ENCODE results near the gene STUM.
A peak's percentile ranks its signal among the peaks of the same experiment; 100 is the strongest.

The STUM gene

DNA sequence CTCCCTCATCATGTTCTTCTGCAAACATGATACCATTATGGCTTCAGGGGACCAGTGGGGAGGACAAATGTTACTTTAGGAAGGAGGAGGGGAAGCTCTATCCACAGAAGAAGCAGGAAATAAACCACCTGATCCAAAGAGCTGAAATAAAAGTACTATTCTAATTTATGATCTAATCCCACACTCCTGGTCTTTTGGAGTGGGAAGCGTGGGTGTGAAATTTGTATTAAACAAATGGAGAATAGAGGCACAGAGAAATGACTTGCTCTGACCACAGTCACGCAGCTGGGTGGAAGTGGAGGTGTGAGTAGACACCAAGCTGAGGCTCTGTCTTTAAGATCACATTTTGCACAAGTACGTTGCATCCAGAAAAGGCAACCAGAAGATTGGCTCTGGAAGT lies 14.5 kb upstream of the STUM start:
- DNase-seq = no peak

GRCh38 chr1:226534645-226535044 lies 13.9 kb upstream of the STUM start:
- no peak for DNase-seq

DNA sequence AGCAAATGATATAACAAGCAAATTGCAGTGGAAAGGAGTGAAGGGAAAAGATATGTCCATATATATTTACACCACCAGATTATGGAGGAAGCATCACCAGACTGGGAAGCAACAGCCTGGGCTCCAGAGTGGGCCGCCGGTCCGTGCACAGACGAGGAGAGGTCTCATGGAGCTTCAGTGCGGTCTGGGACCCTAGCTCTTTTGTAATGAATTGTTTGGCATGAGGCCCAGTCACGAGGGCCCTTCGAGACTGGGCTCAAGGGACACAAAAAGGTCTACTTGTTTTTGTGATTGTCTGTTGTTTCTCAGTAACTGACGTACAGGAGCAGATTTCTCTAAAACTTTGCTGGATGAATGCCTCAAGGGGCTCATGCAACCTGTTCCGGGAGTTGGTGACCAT lies 12.9 kb upstream of the STUM start:
- no peak for DNase-seq

DNA sequence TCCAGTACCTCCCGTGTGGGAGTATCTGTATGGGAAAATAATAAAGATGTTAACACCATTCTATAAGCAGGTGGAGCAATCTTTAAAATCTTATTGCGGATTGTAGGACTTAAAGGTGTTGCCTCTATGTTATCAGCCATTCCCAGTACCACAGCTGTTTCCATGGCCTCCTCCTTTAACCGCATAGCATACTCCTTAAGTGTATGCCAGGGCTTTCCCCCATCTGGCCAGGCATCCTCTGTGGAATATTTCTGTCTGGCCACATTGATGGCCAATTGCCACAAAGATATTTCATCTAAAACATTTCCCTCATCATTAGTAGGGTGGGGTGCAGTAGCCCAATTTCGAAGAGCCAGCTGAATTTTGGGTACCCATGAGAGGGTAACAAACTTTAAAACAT lies 7.3 kb upstream of the STUM start:
- DNase-seq = no peak

GRCh38 chr1:226541631-226542622 lies 6.6 kb upstream of the STUM start:
- DNase-seq = no peak

- no peak for DNase-seq
These were observed 5.9 kb upstream of the STUM start for GRCh38 chr1:226542623-226543103.

- no peak for DNase-seq
These were observed 2.5 kb upstream of the STUM start for GRCh38 chr1:226545836-226546596.

DNA sequence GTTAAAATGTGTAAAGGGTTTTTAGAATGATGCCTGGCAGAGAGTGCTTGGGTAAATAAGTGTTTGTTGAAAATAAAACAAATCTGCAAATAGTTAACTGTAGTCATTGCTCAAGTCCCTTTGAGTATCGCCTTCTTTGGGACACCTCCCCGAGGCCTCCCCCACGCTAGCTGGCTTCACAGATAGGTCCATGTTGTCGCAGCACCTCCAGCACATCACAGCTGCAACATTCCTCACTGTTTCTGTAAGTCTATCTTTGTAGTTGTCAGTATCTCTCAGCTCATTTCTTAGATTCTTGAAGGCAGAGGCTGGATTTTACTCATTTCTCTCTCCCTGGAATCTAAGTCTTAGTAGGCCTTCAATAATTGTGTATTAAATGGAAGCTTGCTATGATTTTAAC lies 1.6 kb upstream of the STUM start:
- DNase-seq = no peak

DNA sequence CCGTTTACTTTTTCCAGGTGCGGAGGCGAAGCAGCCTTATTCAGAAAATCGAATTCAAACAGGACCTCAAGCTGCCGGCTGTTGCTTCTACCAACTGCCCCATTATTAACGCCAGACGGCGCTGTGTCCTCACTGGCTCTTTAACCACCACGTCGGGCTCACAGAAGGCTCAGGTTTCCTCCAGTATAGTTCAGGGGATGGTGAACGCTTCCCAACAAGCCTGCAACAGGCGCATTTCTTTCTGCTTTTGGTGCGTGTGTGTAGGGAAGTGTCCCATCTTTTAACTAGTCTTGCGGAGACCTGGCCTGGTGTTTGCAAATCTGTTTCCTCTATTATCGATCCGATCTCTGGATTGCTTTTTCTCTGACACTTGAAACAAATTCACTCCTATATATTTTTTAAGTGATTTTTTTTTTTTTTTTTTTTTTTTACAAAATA lies 791 bp upstream of the STUM start:
- DNase-seq = peak; percentile 71

DNA sequence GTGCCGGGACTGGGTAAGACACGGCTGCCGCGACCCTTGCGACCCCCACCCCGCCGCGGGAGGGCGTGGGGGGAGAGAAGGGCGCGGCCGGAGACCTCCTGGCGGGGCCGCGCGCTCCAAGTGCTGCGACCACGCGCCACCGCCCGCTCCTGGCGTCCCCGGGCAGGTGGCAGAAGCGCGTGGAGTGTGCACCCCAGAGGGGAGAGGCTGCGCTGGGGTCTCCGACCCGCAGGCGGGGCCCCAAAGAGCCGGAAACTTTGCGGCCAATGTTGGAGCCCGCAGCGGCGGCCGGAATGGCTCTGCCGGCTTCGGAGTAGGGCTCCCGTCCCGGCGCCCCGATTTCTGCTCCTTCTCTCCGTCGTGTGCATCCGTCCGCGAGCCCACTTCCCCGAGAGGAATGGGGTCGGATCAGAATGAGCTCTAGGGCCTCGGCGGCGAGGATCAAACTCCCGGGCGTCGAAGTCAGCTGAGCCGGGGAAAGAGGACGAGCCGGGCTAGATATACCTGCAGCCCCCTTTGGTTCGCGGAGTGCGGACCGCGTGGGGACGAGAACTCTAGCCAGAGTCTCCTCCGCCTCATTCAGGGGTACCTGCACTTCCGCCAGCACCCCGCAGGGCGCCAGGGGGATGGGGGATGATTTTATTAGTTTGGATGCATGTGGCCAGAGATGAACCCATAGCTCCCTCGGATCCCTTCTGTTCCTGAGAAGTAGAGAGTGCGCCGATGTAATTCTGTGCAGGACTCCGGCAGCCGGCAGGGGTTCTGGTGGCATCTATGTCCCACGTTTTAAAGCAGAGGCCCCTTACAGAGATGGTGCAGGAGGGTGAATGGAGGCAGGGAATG lies 751 bp downstream of the STUM start:
- DNase-seq = no peak

DNA sequence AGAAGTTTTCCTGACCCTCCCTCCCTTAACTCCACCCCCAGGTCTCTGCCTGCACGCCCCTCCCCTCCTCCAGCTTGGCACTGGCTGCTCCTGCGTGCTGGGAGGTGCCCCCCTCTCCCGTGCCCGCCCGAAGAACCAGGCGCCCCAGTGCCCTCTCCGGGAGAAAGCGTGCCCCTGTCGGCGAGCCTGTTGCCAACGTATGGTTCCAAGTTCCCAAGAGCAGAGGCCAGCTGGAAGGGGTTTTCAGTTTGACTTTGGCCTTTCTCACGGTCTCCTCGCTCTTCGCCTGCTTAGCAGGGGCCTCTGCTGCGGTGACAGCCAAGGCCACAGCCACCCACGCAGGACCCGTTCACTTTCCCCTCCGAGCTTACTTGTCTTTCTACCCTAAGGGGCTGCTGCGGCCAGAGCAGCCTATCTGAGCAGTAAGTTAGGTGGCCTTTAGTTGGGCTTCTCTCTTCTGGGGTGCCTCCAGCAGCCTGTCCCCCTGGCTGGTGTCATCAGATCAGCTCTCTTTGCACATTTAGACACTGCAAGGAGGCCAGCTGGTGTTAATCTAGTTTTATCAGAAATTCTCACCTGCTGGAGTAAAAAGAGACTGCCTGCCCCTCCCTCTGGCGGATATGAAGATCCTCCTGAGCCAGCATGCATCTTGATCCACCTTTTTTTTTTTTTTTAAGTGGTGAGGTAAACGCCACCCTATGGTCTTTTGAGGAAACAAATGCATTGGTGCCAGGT lies 1.5 kb downstream of the STUM start:
- peak; percentile 15 for DNase-seq

- DNase-seq = no peak
These were observed 2.1 kb downstream of the STUM start for GRCh38 chr1:226550672-226551041.

DNA sequence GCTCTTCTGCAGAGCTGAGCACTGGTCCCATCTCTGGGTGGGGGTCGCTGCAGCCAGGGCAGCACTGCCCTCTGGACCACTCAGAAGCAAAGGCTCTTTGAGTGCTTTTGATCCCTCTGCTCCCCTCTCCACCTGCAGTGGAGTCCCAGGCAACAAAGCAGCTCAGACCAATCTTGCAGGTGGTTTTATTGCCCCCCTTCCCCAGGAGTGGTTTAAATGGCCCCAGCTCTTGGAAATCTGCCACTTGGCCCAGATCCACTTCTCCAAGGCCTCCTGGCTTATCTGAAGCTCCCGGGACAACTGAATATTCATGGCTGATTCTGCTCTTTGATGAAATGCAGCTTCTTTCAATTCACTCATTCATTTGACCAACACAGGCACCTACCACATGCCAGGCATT lies 2.7 kb downstream of the STUM start:
- no peak for DNase-seq

DNA sequence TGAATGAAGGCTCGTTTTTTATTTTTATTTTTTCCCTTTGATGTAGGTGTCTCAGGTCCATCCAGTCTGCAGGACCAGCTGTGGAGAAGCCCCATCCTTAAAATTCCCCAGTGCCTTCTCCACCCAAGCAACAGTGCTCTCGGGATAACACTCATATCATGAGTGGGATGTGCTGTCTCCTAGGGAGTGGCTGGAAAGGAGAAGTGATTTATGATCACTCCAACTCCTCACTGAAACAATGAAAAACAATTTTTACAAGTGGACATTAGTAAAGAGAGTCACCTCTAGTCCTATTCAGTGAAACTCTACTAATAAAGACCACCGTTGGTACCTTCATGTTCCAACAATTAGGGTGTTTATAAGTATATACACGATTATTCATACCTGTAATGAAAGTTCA lies 3.5 kb downstream of the STUM start:
- no peak for DNase-seq

GRCh38 chr1:226553266-226553923 lies 4.8 kb downstream of the STUM start:
- no peak for DNase-seq

DNA sequence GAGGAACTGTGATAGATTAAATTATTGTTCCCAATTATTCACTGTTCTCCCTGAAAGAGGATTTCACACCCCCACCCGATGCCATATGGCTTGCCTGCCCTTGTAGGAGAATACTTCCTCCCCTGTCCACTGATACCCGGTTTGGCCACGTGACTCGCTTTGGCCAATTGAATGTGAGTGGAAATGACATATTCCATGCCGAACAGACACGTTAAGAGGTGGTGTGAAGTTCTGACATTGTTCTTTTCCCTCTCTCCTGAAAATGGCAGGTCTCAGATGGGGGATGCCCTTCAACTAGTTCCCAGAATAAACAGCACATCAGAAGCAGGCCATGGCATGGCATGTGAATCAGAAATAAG lies 5.3 kb downstream of the STUM start:
- DNase-seq = no peak

DNA sequence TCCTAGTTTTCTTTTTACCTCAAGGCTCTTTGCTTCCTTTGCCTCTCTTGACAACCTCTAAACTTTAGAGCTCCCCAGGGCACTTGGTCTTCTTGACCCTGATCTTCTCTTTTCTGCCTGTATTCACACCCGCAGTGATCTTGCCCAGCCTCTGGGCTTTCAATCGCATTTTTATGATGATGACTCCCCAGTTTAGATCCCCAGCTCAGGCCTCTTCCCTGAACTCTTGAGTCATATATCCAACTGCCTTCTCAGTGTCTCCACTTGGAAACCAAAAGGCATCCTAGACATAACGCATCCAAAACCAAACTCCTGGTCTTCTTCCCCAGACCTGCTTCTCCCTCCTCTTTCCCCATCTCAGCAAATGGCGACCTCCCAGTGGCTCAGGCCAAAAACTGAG lies 6.5 kb downstream of the STUM start:
- DNase-seq = no peak

- DNase-seq = no peak
These were observed 8.9 kb downstream of the STUM start for GRCh38 chr1:226557424-226557823.

DNA sequence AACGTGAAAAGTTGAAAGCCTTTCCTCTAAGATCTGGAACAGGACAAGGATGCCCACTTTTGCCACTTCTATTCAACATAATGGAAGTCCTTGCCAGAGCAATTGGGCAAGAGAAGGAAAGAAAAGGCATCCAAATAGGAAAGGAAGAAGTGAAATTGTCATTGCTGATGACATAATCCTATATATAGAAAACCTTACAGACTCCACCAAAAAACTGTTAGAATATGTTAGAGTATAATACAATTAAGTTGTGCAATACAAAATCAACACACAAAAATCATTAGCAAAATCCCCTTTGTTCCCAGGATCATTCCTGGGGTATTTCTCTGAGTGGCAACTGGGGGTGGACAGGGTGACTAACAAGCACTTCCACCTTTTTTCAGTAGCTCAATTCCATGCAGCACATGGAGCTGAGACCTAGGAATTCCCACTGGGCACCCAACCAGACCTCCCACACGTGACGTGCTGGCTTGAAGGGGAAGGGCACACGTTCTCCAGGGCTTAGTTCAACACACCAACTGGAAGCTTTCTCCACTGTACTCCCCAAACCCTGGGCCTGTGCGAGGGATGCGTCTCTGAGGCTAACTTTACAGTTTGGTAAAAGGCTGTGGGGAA lies 9.6 kb downstream of the STUM start:
- DNase-seq = no peak

DNA sequence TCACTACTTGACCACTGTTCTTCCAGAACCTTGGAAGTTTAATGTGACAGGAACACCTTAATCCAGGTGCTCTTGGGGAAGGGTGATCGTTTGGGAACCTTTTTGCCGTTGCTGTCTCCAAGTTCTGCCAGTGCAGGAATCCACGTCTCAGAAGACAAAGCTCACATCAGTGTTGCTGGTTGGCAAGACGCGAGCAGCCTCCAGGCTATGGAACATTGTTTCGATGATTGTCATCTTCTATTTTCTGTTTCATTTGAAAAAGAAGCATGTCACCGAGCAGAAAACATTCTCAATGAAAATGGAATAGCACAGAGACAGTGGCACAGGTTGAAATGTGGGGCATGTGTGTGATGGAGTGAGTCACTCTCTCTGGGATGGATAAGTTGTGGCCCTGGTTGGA lies 11.7 kb downstream of the STUM start:
- no peak for DNase-seq

DNA sequence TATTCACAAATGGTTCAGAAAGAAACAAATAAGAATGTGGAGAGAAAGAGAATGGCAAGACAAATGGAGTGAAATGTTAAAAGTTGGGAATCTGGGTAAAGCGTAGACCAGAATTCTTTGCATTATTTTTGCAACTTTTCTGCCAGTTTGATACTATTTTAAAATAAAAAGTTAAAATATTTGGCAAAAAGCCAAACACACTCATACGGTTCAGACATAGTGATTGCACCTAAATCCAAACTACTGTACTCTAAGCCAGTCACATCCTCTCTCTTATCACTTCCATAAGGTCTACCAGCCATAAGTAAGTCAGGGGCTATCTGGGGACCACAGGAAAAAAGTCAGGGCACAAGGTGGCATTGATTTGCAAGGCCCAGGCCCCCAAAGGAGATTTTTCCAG lies 14.4 kb downstream of the STUM start:
- no peak for DNase-seq
